T-helper 2 cell treated with Interferon-gamma antibody and Interleukin-4, amounts not matched to agents 5 μg/mL and 100 μg/mL, for 36 hours (primary cell): ENCODE data around the gene COL4A6.

Experiments used
- DNase-seq: peaks from one replicate; pipeline ENCODE4 v3.0.0; 2021; ENCODE audit warnings: low spot score
- H3K27ac Mint-ChIP-seq: one replicate; pipeline ENCODE4 v1.8.0; 2021; ENCODE audit warnings: mild to moderate bottlenecking, mixed read lengths
- H3K27me3 Mint-ChIP-seq: one replicate; pipeline ENCODE4 v1.8.0; 2021; ENCODE audit warnings: low read depth, mixed read lengths
- H3K36me3 Mint-ChIP-seq: one replicate; pipeline ENCODE4 v1.8.0; 2021; ENCODE audit warnings: low read depth, mixed read lengths
- H3K4me1 Mint-ChIP-seq: one replicate; pipeline ENCODE4 v1.8.0; 2021; ENCODE audit warnings: low read depth, mixed read lengths
- H3K4me3 Mint-ChIP-seq: one replicate; pipeline ENCODE4 v1.8.0; 2022; ENCODE audit warnings: mild to moderate bottlenecking, moderate library complexity, mixed read lengths
- H3K9me3 Mint-ChIP-seq: one replicate; pipeline ENCODE4 v1.8.0; 2021; ENCODE audit warnings: mixed read lengths

The COL4A6 gene

DNA sequence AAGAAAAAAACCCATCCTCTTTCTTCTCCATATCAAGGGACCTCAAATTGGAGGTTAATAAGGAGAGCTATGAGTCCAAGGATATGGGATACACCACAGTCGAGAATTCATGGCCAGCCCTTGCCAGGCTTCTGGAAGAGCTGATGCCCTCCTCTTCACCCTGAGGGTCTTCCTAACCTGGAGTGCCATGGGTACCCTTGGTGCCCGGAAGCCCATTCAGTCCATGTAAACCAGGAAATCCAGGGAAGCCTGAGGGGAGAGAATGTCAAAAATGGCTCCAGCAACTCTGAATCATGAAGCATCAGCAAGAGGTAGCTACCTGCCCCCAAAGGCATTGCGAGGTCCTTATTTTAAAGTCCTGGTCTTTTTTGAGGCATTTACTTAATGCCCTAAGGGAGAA is 268.5 kb downstream of the COL4A6 start:
- H3K4me1 Mint-ChIP-seq: no peaks in the 10 kb centered on the region
- no peak overlapping the region for H3K27ac Mint-ChIP-seq
- H3K4me3 Mint-ChIP-seq: no peak overlapping the region
- DNase-seq: no peak
- no peaks in the 10 kb centered on the region for H3K9me3 Mint-ChIP-seq
- no peaks in the 10 kb centered on the region for H3K27me3 Mint-ChIP-seq
- H3K36me3 Mint-ChIP-seq: no peaks in the 10 kb centered on the region

DNA sequence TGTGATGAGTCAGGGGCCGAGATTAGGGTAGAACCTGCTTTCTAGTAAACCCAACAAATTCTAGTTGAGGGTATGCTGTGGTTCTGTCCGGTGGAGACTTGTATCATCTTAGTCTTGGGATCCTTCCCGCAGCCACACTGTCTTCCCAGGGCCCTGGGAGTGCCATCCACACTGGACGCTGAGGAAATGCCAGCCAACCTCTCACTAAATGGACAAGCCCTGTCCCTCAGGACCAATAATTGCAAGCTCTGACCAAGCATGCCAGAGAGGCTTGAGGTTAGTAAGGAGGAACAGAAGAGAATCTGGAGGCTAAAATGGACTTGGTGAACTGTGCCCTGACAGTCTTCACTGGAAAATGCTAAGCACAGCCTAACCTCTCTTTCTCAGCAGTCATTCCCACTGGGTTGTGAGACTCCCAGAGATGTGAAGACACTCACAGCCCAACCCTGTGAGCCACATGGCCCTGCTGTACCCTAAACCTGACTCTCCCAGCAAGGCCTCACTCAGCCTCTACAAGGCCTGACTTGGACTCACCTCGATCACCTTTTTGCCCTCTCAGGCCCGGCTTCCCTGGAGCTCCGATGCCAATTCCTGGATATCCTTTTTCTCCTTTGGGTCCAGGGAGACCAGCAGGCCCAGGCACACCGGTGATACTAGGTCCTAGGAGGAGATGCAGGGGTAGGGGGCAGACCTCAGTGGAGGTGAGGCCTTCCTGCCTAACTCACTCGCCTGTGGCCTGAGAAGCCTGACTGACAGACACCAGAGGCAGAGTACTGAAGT is 269.1 kb downstream of the COL4A6 start:
- DNase-seq: no peak
- Mint-ChIP-seq H3K9me3 (no peaks in the 10 kb centered on the region), H3K27ac (no peak overlapping the region), H3K4me1 (no peaks in the 10 kb centered on the region), H3K27me3 (no peaks in the 10 kb centered on the region), H3K4me3 (no peak overlapping the region), H3K36me3 (no peaks in the 10 kb centered on the region)

- H3K27me3 Mint-ChIP-seq: no peaks in the 10 kb centered on the region
- H3K4me1 Mint-ChIP-seq: no peaks in the 10 kb centered on the region
- H3K36me3 Mint-ChIP-seq: no peaks in the 10 kb centered on the region
- H3K9me3 Mint-ChIP-seq: no peaks in the 10 kb centered on the region
- no peak overlapping the region for H3K4me3 Mint-ChIP-seq
- no peak overlapping the region for H3K27ac Mint-ChIP-seq
- no peak for DNase-seq
Measured at GRCh38 chrX:108167211-108167872, 270.9 kb downstream of the COL4A6 start.

DNA sequence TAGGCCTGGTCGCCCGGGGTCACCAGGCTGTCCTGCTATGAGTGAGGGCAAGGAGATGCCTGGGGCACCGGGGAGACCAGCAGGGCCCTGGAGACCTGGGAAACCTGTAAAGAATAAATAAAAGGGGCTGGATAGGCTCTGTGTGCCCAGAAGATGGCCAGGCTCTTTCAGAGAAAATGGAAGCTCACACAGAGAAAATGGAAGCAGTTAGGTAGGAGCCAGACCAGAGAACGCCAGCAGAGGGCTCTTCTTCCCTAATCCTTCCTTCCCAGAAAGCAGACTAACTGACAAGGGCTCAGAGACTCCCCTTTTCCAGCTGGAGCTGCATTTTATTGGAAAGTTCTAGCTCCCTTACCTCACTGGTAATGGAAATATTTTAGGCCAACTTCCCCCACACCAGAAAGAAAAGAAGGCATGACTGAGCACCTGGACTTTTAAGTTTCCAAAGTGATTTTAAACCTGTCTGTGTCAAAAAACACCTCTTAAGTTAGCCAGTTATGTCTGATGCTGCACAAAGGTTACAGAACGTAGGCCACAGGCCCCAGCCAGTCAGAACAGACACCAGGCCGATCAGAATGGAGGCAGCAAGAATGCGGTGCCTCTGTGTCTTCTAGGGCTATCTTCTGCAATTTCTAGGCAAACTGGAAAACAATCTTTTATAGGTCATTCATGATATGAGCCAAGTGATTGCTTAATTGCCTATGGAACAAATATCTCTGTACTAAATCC is 272.7 kb downstream of the COL4A6 start:
- no peak overlapping the region for H3K27ac Mint-ChIP-seq
- no peaks in the 10 kb centered on the region for H3K4me1 Mint-ChIP-seq
- no peaks in the 10 kb centered on the region for H3K9me3 Mint-ChIP-seq
- no peak overlapping the region for H3K4me3 Mint-ChIP-seq
- DNase-seq: no peak
- no peaks in the 10 kb centered on the region for H3K36me3 Mint-ChIP-seq
- H3K27me3 Mint-ChIP-seq: no peaks in the 10 kb centered on the region

GRCh38 chrX:108163333-108164082 is 274.7 kb downstream of the COL4A6 start:
- H3K9me3 Mint-ChIP-seq: no peaks in the 10 kb centered on the region
- H3K27ac Mint-ChIP-seq: no peak overlapping the region
- H3K4me3 Mint-ChIP-seq: no peak overlapping the region
- no peaks in the 10 kb centered on the region for H3K27me3 Mint-ChIP-seq
- H3K36me3 Mint-ChIP-seq: no peaks in the 10 kb centered on the region
- H3K4me1 Mint-ChIP-seq: no peaks in the 10 kb centered on the region
- DNase-seq: no peak

- no peaks in the 10 kb centered on the region for H3K9me3 Mint-ChIP-seq
- H3K4me3 Mint-ChIP-seq: no peak overlapping the region
- no peak for DNase-seq
- H3K4me1 Mint-ChIP-seq: no peaks in the 10 kb centered on the region
- H3K36me3 Mint-ChIP-seq: no peaks in the 10 kb centered on the region
- H3K27me3 Mint-ChIP-seq: no peaks in the 10 kb centered on the region
- H3K27ac Mint-ChIP-seq: no peak overlapping the region
Measured at GRCh38 chrX:108162265-108162664, 276.0 kb downstream of the COL4A6 start.

- H3K36me3 Mint-ChIP-seq: no peaks in the 10 kb centered on the region
- H3K27ac Mint-ChIP-seq: no peak overlapping the region
- H3K4me3 Mint-ChIP-seq: no peak overlapping the region
Measured at GRCh38 chrX:108160309-108160708, 277.9 kb downstream of the COL4A6 start.

DNA sequence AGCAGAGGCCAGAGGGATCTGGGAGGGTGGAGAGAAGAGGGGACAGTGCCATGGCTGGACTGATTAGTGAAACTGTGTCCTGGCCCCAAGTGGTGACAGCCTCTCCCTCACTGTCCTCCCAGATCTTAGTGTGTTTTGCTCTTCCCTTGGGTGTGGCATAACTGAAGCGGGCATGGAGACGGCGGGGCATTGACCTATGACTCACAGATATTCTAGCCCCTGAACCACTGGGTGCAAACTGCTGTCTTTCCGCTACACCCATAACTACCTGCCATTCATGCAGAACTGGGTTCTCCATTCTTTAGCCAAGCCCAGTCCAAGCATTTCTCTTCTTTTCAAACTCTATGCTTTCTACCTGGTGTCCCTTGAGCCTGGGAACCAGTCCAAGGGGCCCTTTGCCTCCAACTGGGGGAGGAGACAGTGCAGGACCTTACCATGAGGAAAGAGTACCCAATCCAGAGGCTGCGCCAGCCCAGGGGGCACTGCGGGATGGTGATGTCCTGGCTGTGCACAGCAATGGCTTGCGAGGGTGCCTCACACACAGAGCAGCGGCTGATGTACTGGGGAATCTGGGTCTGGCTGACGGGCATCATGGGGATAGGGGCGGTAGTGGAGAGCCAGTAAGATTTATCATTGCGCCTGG is 279.1 kb downstream of the COL4A6 start:
- Mint-ChIP-seq H3K4me1 (no peaks in the 10 kb centered on the region), H3K9me3 (no peaks in the 10 kb centered on the region), H3K27ac (no peak overlapping the region), H3K4me3 (no peak overlapping the region), H3K36me3 (no peaks in the 10 kb centered on the region), H3K27me3 (no peaks in the 10 kb centered on the region)
- no peak for DNase-seq

More at GRCh38 chrX:108160309-108160708, 277.9 kb downstream of the COL4A6 start:
- Mint-ChIP-seq H3K27me3 (no peaks in the 10 kb centered on the region), H3K9me3 (no peaks in the 10 kb centered on the region), H3K4me1 (no peaks in the 10 kb centered on the region)
- DNase-seq: no peak

GRCh38 chrX:108157628-108158027 is 280.6 kb downstream of the COL4A6 start:
- no peak for DNase-seq
- H3K36me3 Mint-ChIP-seq: peaks cover 5% of the 10 kb centered on the region
- no peaks in the 10 kb centered on the region for H3K4me1 Mint-ChIP-seq
- no peaks in the 10 kb centered on the region for H3K27me3 Mint-ChIP-seq
- H3K27ac Mint-ChIP-seq: no peak overlapping the region
- no peak overlapping the region for H3K4me3 Mint-ChIP-seq
- no peaks in the 10 kb centered on the region for H3K9me3 Mint-ChIP-seq

- H3K36me3 Mint-ChIP-seq: peaks cover 5% of the 10 kb centered on the region
- H3K27me3 Mint-ChIP-seq: no peaks in the 10 kb centered on the region
- DNase-seq: no peak
- no peak overlapping the region for H3K27ac Mint-ChIP-seq
- H3K4me3 Mint-ChIP-seq: no peak overlapping the region
- no peaks in the 10 kb centered on the region for H3K4me1 Mint-ChIP-seq
- H3K9me3 Mint-ChIP-seq: no peaks in the 10 kb centered on the region
Measured at GRCh38 chrX:108156934-108157466, 281.2 kb downstream of the COL4A6 start.

- Mint-ChIP-seq H3K9me3 (no peaks in the 10 kb centered on the region), H3K36me3 (peaks cover 9% of the 10 kb centered on the region), H3K27ac (no peak overlapping the region), H3K4me3 (no peak overlapping the region), H3K4me1 (no peaks in the 10 kb centered on the region), H3K27me3 (no peaks in the 10 kb centered on the region)
- DNase-seq: no peak
Measured at GRCh38 chrX:108156082-108156481, 282.1 kb downstream of the COL4A6 start.

- no peaks in the 10 kb centered on the region for H3K27me3 Mint-ChIP-seq
- no peak for DNase-seq
- peaks cover 22% of the 10 kb centered on the region for H3K36me3 Mint-ChIP-seq
- no peaks in the 10 kb centered on the region for H3K9me3 Mint-ChIP-seq
- peaks cover 6% of the 10 kb centered on the region for H3K4me1 Mint-ChIP-seq
- H3K4me3 Mint-ChIP-seq: no peak overlapping the region
- H3K27ac Mint-ChIP-seq: no peak overlapping the region
Measured at GRCh38 chrX:108148524-108148923, 289.7 kb downstream of the COL4A6 start.
